Skin epidermis (tissue), 12 donors: Measurements from ENCODE around the gene TFAP2D.
A peak's percentile ranks its signal among the peaks of the same experiment; 100 is the strongest.

Source experiments
- H3K27ac ChIP-seq, 21 experiments: fragments of 200-600 bp; sonication (generic) in 11 of 21; one replicate each; pipeline ENCODE4 v1.5.0; 2020; ENCODE audit warnings: mild to moderate bottlenecking in 3 of 21, inconsistent platforms in 2 of 21, moderate library complexity in 2 of 21
- H3K4me3 ChIP-seq, 7 experiments: fragments of 200-600 bp; sonication (generic) in 2 of 7; one replicate each; pipeline ENCODE4 v1.5.0; 2020; ENCODE audit warnings: inconsistent platforms in 2 of 7, mild to moderate bottlenecking in 2 of 7, moderate library complexity in 1 of 7

TFAP2D gene

DNA sequence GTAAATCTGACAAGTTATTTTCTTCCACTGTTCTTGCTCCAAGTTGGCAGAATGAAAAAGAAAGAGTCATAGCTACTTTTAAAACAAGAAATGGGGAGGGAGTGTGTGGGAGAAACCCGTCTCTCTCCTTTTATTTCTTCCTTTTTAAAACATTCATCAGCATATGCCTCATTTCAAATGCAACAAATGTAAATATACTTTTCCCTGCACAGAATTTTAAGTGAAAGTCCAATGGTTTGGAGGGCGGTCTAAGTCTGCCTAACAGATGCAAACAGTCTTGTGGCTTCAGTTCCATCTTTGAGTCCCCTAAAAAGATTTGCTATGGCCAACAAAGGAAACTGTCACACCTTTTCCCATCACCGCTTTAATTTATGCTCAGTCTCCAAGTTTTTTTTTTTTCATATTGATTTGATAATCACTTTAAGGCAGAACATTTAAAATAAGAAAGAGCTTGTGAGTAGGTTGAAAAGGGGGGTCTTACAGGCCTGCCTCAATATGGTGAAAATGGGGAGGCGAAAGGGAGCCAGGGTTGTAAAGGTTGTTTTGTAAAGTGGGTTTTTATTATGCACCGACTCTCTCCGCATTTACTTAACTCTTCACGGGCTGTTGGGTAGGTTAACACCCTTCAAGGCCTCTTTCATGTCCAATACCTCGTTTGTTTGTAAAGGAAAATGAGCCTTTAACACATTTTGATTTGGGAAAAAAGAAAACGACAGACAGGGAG lies 4.6 kb downstream of the TFAP2D start:
- Histone ChIP-seq H3K27ac (no peak overlapping the region), H3K4me3 (no peak overlapping the region)

DNA sequence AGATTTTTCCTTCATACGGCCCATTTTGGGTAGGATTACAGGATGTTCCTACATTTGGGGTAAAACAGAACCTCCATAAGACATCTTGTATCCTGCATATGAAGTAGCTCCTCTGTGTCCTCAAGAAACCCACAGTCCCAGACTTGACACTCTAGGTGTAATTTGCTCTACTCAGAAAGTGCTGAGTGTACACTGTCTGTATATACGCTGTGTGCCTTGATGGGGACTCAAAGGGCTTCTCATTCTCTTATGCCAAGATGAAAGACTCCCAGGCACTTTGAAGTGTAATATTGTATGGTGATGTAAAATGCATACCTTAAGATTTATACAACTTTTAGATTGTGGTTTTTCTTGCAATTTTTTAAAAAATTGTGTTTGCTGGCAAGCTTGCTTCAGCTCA lies 5.2 kb downstream of the TFAP2D start:
- H3K27ac ChIP-seq, result no peak overlapping the region
- H3K4me3 ChIP-seq, result no peak overlapping the region

DNA sequence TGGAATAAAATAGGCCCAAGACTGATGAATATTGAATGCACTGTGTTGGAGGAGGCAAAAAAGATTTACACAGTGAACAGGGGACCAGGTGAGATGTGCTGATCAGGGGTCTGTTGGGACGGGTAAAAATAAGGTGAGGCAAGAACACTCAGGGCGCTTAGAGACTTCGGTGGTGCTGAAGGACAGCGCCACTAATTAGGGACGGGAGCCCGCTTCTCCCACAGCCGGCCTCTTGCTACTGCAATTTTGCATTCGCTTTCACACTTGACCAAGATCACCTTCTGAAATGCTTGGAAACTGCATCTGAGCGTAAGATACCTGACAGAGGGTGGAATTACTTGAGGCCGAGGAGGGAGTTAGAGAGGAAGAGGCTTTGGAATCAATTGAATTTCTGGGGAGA lies 7.3 kb downstream of the TFAP2D start:
- Histone ChIP-seq H3K27ac (no peak overlapping the region), H3K4me3 (no peak overlapping the region)

DNA sequence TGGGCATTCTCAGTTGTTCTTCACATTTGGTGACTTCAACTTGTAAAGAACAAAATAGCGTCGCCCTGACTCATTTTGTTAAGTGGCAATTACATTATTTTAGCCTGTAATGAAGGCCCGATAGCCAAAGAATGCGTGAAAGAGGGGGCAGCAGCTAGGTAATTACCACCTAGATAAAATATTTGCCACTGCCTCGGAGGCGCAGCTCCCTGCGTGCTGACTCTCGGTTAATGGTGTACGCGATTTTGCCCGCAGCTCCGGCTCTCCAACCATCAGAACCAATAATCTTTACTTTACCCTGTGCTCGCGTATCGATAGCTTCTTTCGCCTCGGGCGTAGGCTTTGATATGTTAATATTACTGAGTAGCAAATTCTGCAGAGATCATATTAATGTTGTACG lies 8.7 kb downstream of the TFAP2D start:
- Histone ChIP-seq H3K27ac (no peak overlapping the region), H3K4me3 (no peak overlapping the region)

- Histone ChIP-seq H3K27ac (no peak overlapping the region), H3K4me3 (no peak overlapping the region)
These were observed 9.7 kb downstream of the TFAP2D start for GRCh38 chr6:50722829-50723554.

DNA sequence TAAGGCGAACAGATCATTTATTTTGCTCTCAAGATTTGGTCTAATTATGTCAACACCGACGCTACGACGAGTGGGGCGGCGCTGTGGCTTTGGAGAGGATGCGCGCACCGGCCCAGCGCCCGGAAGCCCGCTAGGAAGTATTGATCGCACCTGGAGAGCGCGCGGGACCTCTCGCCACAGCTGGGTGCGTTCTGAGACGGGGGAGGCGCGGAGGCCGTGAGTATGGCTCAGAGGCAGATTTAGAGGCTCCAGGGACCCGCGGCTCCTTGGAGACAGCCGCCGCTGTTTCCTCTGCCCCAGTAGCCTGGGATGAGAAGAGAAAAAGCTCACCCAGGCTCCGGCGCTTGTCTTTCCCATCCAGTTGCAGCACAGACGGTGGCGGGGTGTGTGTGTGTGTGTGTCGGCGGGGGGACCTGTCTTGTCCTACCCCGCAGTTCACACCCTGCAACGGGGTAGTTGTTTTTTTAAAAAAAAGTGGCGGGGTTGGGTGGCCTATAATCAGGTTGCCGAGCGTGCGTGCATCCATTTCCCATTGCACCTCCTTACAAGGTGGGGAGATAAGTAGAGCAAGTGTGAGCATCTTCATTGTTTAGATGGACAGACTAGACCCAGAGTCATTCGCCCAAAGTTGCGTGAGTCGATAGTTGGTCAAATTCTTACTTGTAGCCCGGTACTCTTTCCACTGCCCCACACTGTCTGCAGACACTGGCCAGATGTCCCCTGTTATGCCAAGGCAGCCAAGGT lies 11.2 kb downstream of the TFAP2D start:
- Histone ChIP-seq H3K27ac (no peak overlapping the region), H3K4me3 (no peak overlapping the region)

DNA sequence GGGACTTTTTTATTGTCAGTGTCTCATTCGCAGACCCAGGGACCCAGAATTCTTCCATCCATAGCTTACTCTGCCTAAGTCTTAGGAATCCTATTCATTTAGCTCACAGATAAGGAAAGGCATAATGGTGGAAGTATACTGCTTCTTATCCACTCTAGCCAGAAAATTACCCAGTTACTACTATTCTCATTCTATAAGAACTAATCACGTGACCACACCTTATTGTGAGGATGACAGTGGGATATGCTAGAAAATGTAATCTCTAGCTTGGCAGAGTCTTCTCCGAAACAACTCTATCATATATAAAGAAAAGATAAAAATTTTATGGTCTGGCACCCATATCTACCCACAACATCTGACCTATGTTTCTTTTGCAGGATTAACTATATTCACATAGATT lies 21.2 kb downstream of the TFAP2D start:
- Histone ChIP-seq H3K27ac (no peak overlapping the region), H3K4me3 (no peak overlapping the region)

- no peak overlapping the region for H3K27ac ChIP-seq
- no peak overlapping the region for H3K4me3 ChIP-seq
These were observed 28.8 kb downstream of the TFAP2D start for GRCh38 chr6:50742161-50742560.

- no peak overlapping the region for H3K27ac ChIP-seq
- no peak overlapping the region for H3K4me3 ChIP-seq
These were observed 31.6 kb downstream of the TFAP2D start for GRCh38 chr6:50744976-50745375.

DNA sequence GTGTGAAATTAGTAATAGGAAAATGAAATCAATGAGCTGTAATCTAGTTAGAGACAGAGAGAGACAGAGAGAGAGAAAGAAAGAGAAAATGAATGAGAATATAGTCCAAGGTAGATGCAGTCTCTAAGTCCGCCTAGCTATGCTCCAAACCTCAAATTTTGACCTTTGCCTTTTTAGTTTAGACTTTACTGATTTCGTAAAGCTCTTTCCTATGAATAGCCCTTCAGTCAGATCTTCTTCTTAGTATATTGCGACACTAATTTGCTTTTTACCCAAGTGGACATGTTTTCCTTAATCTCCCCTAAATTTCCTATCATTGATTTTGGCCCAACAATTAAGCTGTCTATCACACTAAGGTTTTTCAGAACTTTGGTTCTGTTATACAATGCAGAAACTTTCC lies 49.5 kb downstream of the TFAP2D start:
- no peak overlapping the region for H3K27ac ChIP-seq
- H3K4me3 ChIP-seq, result no peak overlapping the region

- no peak overlapping the region for H3K27ac ChIP-seq
- H3K4me3 ChIP-seq, result no peak overlapping the region
These were observed 65.4 kb downstream of the TFAP2D start for GRCh38 chr6:50778696-50779095.

- Histone ChIP-seq H3K4me3 (no peak overlapping the region), H3K27ac (no peak overlapping the region)
These were observed 67.1 kb downstream of the TFAP2D start for GRCh38 chr6:50780382-50780781.

GRCh38 chr6:50785921-50786320 lies 72.6 kb downstream of the TFAP2D start:
- no peak overlapping the region for H3K4me3 ChIP-seq
- no peak overlapping the region for H3K27ac ChIP-seq

GRCh38 chr6:50791900-50792508 lies 78.7 kb downstream of the TFAP2D start:
- Histone ChIP-seq H3K27ac (no peak overlapping the region), H3K4me3 (no peak overlapping the region)

DNA sequence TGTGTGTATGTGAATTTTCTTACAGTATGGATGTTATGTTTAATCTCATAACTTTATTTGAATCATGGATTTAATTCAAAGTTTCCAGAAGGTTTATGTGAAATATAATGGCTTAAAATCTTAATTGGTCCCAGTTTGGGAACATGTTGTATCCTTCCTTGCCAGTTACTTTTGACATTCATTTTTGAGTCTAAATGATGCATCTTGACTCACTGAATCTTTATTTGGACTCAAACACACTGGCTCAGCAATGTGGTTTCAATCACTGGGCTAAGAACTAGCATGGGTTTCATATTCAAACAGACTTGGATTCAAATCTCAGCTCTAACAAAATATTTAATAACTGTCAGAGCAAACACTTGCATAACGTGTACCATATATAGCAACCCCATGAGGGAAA lies 79.4 kb downstream of the TFAP2D start:
- Histone ChIP-seq H3K4me3 (no peak overlapping the region), H3K27ac (no peak overlapping the region)

DNA sequence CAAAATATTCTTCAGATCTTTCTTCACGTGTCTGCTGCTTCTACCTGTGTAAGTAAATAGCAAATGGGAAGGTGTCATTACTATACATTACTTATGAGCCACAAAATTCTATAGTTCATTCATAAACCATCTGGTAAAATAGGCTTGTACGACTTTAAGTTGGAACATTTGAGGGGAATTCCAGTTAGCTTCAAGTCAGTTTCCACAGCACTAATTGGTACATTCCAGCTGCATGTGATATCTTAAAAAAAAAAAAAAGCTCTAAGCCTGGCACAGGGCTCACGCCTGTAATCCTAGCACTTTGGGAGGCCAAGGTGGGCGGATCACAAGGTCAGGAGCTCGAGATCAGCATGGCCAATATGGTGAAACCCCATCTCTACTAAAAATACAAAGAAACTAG lies 82.2 kb downstream of the TFAP2D start:
- H3K27ac ChIP-seq, result no peak overlapping the region
- H3K4me3 ChIP-seq, result no peak overlapping the region

GRCh38 chr6:50804283-50804682 lies 91.0 kb downstream of the TFAP2D start:
- no peak overlapping the region for H3K27ac ChIP-seq
- no peak overlapping the region for H3K4me3 ChIP-seq

- H3K4me3 ChIP-seq, result no peak overlapping the region
- no peak overlapping the region for H3K27ac ChIP-seq
These were observed 93.7 kb downstream of the TFAP2D start for GRCh38 chr6:50807035-50807434.

DNA sequence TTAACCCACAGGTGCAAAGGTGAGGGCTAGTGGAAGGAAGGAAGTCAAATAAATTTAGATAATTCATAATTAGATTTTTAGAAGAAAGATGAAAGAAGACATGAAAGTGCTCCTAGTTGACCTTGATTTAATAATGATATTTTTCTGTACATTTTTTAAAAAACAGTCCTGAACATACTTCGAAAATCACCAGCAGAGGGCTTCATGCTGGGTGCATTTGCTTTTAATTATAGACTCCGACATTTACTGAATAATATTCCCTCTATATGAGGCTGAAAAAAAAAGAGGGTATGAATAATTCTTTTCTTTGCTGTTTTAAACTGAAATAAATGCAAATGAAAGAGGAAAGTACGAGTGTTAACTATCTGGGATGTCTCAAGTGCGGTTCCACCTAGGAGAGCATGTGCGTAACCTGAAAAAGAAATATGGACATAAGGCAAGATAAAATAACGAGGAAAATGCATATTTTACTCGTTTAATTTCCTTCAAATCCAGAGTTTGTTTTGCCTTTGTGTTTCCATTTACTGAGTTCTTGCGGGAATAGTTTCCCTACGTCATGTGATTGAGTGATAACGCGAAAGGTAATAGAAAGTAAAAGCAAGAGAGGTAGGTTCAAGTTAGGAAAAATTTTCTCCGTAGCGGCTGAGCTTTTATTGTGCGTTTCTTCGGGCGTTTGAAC lies 102.2 kb downstream of the TFAP2D start:
- Histone ChIP-seq H3K4me3 (peak overlapping the region; percentile 12 to 50 (median 34)), H3K27ac (peak overlapping the region in 10 of 21 experiments; percentile 1 to 97 (median 46))
